Measurements from ENCODE around the gene RAB6A. TPM values are rescaled to one million over a fixed set of nuclear protein-coding genes. Genes with fewer than 3 reads are reported as not detected.
"Not testable (repeated sequence)": the region's sequence is repeated elsewhere in the genome, so short reads cannot be mapped to it uniquely, and the experiment has no call there.

The RAB6A gene
- total RNA-seq, 1 experiment from 2014 or later, result 92.3 TPM

GRCh38 chr11:73779084-73779902 lies 18.4 kb upstream of the RAB6A start:
- peak; percentile 99 for DNase-seq
- Mint-ChIP-seq H3K9me3 (ENCODE audit: low read depth, unreplicated experiment) (peaks cover 2% of the 10 kb centered on the region), H3K4me3 (ENCODE audit: low read depth, unreplicated experiment) (peak overlapping the region; percentile 83), H3K27me3 (ENCODE audit: unreplicated experiment) (no peaks in the 10 kb centered on the region), H3K4me1 (ENCODE audit: low read depth, unreplicated experiment) (peaks cover 26% of the 10 kb centered on the region), H3K36me3 (ENCODE audit: insufficient read depth, unreplicated experiment) (peaks cover 13% of the 10 kb centered on the region), H3K27ac (ENCODE audit: unreplicated experiment) (peak overlapping the region; percentile 92)
- TF ChIP-seq CTCF (IDR thresholded peaks at IDR 0.05; ENCODE audit: unreplicated experiment), result no peak
- intact Hi-C loops (cut with micrococcal nuclease; ENCODE audit: unreplicated experiment), result loop anchor here (2.0 kb wide), 1 partner anchor 18 kb away; the partner anchor contains the start of gene RAB6A
- TSS peak; percentile 92 for BruUV-seq (replicated peaks)
- CTCF ChIA-PET, result interaction anchor here (0.6 to 2.7 kb wide), 6 partner anchors 9 to 153 kb away, joined by 3 to 26 read pairs (median 4); partner anchors contain the start of genes MRPL48 and RAB6A

- not testable (repeated sequence) for H3K27ac Mint-ChIP-seq (ENCODE audit: unreplicated experiment); H3K9me3 Mint-ChIP-seq (ENCODE audit: low read depth, unreplicated experiment)
Measured at GRCh38 chr11:73770811-73771210, 9.9 kb upstream of the RAB6A start.

GRCh38 chr11:73766763-73767162 lies 5.9 kb upstream of the RAB6A start:
- Mint-ChIP-seq H3K36me3 (ENCODE audit: insufficient read depth, unreplicated experiment) (peaks cover under 1% of the 10 kb centered on the region), H3K9me3 (ENCODE audit: low read depth, unreplicated experiment) (no peaks in the 10 kb centered on the region), H3K4me3 (ENCODE audit: low read depth, unreplicated experiment) (no peak overlapping the region), H3K4me1 (ENCODE audit: low read depth, unreplicated experiment) (no peaks in the 10 kb centered on the region), H3K27ac (ENCODE audit: unreplicated experiment) (no peak overlapping the region), H3K27me3 (ENCODE audit: unreplicated experiment) (peaks cover 14% of the 10 kb centered on the region)
- no peak for TF ChIP-seq CTCF (IDR thresholded peaks at IDR 0.05; ENCODE audit: unreplicated experiment)
- intact Hi-C loops (cut with micrococcal nuclease; ENCODE audit: unreplicated experiment), result no loop called here
- CTCF ChIA-PET, result no interaction called here
- BruUV-seq (replicated peaks), result no TSS peak
- DNase-seq, result no peak

More at GRCh38 chr11:73770811-73771210, 9.9 kb upstream of the RAB6A start:
- intact Hi-C loops (cut with micrococcal nuclease; ENCODE audit: unreplicated experiment); H3K4me3 Mint-ChIP-seq (ENCODE audit: low read depth, unreplicated experiment); DNase-seq; H3K36me3 Mint-ChIP-seq (ENCODE audit: insufficient read depth, unreplicated experiment); CTCF ChIA-PET; H3K4me1 Mint-ChIP-seq (ENCODE audit: low read depth, unreplicated experiment); BruUV-seq (replicated peaks): not testable (repeated sequence)
- H3K27me3 Mint-ChIP-seq (ENCODE audit: unreplicated experiment), result peaks cover 14% of the 10 kb centered on the region

GRCh38 chr11:73762732-73763131 lies 1.9 kb upstream of the RAB6A start:
- DNase-seq, result no peak
- TF ChIP-seq CTCF (IDR thresholded peaks at IDR 0.05; ENCODE audit: unreplicated experiment), result no peak
- intact Hi-C loops (cut with micrococcal nuclease; ENCODE audit: unreplicated experiment), result no loop called here
- Mint-ChIP-seq H3K27me3 (ENCODE audit: unreplicated experiment) (peaks cover 14% of the 10 kb centered on the region), H3K9me3 (ENCODE audit: low read depth, unreplicated experiment) (no peaks in the 10 kb centered on the region), H3K36me3 (ENCODE audit: insufficient read depth, unreplicated experiment) (peaks cover 32% of the 10 kb centered on the region), H3K4me1 (ENCODE audit: low read depth, unreplicated experiment) (no peaks in the 10 kb centered on the region), H3K27ac (ENCODE audit: unreplicated experiment) (no peak overlapping the region), H3K4me3 (ENCODE audit: low read depth, unreplicated experiment) (no peak overlapping the region)
- no TSS peak for BruUV-seq (replicated peaks)
- CTCF ChIA-PET, result interaction anchor here (0.5 to 2.8 kb wide), 2 partner anchors 17 to 236 kb away, joined by 3 to 26 read pairs; no protein-coding TSS in a partner anchor

Measured in Calu3 (cell line).